Keratinocyte (primary cell): ENCODE results near the gene ADARB2. TPM values are rescaled to one million over a fixed set of nuclear protein-coding genes. Genes with fewer than 3 reads are reported as not detected.

Experiments
- DNase-seq: peaks from one replicate; pipeline ENCODE4 v3.0.0-alpha.2; 2011; ENCODE audit warnings: low read depth, missing footprints, low spot score
- FAIRE-seq: peaks from 2 replicates; lab custom pipeline; 2011; peaks lifted over from hg19 to GRCh38; lab: Jason Lieb, UNC
- H2AFZ ChIP-seq: 2 replicates; pipeline ENCODE4 v1.6.0; 2012; ENCODE audit warnings: low read length, control low read depth, inconsistent platforms; ENCODE audit not compliant: control insufficient read depth
- H3K27ac ChIP-seq: 2 replicates; pipeline ENCODE4 v1.5.1; 2011; ENCODE audit warnings: low read length; ENCODE audit not compliant: control insufficient read depth, insufficient read depth
- H3K27me3 ChIP-seq: 3 replicates; pipeline ENCODE4 v1.6.0; 2011; ENCODE audit warnings: low read length; ENCODE audit not compliant: control insufficient read depth, insufficient read depth; ENCODE audit errors: extremely low read depth
- H3K36me3 ChIP-seq, 2 experiments: 2 replicates in 1 of 2; 3 replicates in 1 of 2; pipeline ENCODE4 v1.5.1; 2011; ENCODE audit warnings: low read length in 2 of 2, mild to moderate bottlenecking in 1 of 2; ENCODE audit not compliant: control insufficient read depth in 2 of 2, insufficient read depth in 2 of 2; ENCODE audit errors: extremely low read depth in 1 of 2
- H3K4me1 ChIP-seq: 3 replicates; pipeline ENCODE4 v1.5.1; 2011; ENCODE audit warnings: low read length; ENCODE audit not compliant: control insufficient read depth, insufficient read depth; ENCODE audit errors: extremely low read depth
- H3K4me2 ChIP-seq: 3 replicates; pipeline ENCODE4 v1.6.0; 2011; ENCODE audit warnings: low read depth, low read length; ENCODE audit not compliant: control insufficient read depth, insufficient read depth; ENCODE audit errors: extremely low read depth
- H3K4me3 ChIP-seq, 3 experiments: fragments of 200-600 bp in 1 of 3; sonication (generic) in 1 of 3; 2 replicates in 2 of 3; 3 replicates in 1 of 3; pipeline ENCODE4 v1.5.1; 2011 to 2016; ENCODE audit warnings: low read length in 3 of 3, mild to moderate bottlenecking in 3 of 3, control low read depth in 2 of 3, inconsistent platforms in 1 of 3, low read depth in 1 of 3, mixed read lengths in 1 of 3, mixed run types in 1 of 3, moderate library complexity in 1 of 3; ENCODE audit not compliant: control insufficient read depth in 2 of 3, insufficient read depth in 2 of 3; ENCODE audit errors: extremely low read depth in 1 of 3
- H3K79me2 ChIP-seq: 2 replicates; pipeline ENCODE4 v1.6.0; 2012; ENCODE audit warnings: low read length; ENCODE audit not compliant: control insufficient read depth, insufficient read depth
- H3K9ac ChIP-seq: 3 replicates; pipeline ENCODE4 v1.6.0; 2011; ENCODE audit warnings: low read length; ENCODE audit not compliant: control insufficient read depth, insufficient read depth; ENCODE audit errors: extremely low read depth
- H3K9me1 ChIP-seq: 3 replicates; pipeline ENCODE4 v1.6.0; 2011; ENCODE audit warnings: low read length; ENCODE audit not compliant: control insufficient read depth, insufficient read depth; ENCODE audit errors: extremely low read depth
- H3K9me3 ChIP-seq: 2 replicates; pipeline ENCODE4 v1.5.1; 2012; ENCODE audit warnings: low read depth, low read length; ENCODE audit not compliant: control insufficient read depth
- H4K20me1 ChIP-seq: 3 replicates; pipeline ENCODE4 v1.6.0; 2011; ENCODE audit warnings: low read length; ENCODE audit not compliant: control insufficient read depth, insufficient read depth; ENCODE audit errors: extremely low read depth
- EZH2 ChIP-seq: IDR thresholded peaks from one replicate; pipeline ENCODE4 v1.6.1; 2012; ENCODE audit warnings: inconsistent platforms, mild to moderate bottlenecking, low read length, moderate library complexity
- dilution Hi-C: fragments of 300-500 bp; cut with MboI; formaldehyde crosslinking; loops from one replicate; pipeline ENCODE4 v1.7.0; 2020; ENCODE audit warnings: low sequenced_read_pairs; ENCODE audit not compliant: extremely low pct_ligation_motif_present
- polyA plus RNA-seq, 5 experiments: library from polyadenylated mRNA; depleted of rRNA in 3 of 5; stranded (reverse) in 3 of 5; stranded (forward) in 1 of 5; unstranded in 1 of 5; fragments of >200 nt; gene quantifications; 1 replicate in 1 of 5; 2 replicates in 3 of 5; 3 replicates in 1 of 5; pipeline versions ENCODE4 v1.2.1 to v1.2.3, GENCODE V29; 2011 to 2012; ENCODE audit warnings: missing spikeins in 2 of 5, low read depth in 1 of 5, low replicate concordance in 1 of 5
- TF ChIP-seq, protein P1 (sequence below), 3 experiments: IDR thresholded peaks in 1 of 3; conservative IDR thresholded peaks in 1 of 3; optimal IDR thresholded peaks in 1 of 3; 2 replicates in 2 of 3; 3 replicates in 1 of 3; pipeline versions ENCODE3 to v1.5.1; 2011; ENCODE audit warnings: low read length in 3 of 3, mild to moderate bottlenecking in 3 of 3, moderate library complexity in 2 of 3, control low read depth in 1 of 3, inconsistent platforms in 1 of 3; ENCODE audit not compliant: insufficient read depth in 2 of 3; ENCODE audit errors: extremely low read depth in 1 of 3

Gene ADARB2
- polyA plus RNA-seq, 1 donor (not counting 4 experiments of a cell fraction or from before 2014, with no cell fraction given): not detected

- TF ChIP-seq, protein P1, sequence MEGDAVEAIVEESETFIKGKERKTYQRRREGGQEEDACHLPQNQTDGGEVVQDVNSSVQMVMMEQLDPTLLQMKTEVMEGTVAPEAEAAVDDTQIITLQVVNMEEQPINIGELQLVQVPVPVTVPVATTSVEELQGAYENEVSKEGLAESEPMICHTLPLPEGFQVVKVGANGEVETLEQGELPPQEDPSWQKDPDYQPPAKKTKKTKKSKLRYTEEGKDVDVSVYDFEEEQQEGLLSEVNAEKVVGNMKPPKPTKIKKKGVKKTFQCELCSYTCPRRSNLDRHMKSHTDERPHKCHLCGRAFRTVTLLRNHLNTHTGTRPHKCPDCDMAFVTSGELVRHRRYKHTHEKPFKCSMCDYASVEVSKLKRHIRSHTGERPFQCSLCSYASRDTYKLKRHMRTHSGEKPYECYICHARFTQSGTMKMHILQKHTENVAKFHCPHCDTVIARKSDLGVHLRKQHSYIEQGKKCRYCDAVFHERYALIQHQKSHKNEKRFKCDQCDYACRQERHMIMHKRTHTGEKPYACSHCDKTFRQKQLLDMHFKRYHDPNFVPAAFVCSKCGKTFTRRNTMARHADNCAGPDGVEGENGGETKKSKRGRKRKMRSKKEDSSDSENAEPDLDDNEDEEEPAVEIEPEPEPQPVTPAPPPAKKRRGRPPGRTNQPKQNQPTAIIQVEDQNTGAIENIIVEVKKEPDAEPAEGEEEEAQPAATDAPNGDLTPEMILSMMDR (optimal IDR thresholded peaks at IDR 0.05 in 1 of 3, IDR thresholded peaks at IDR 0.05 in 1 of 3, conservative IDR thresholded peaks at IDR 0.05 in 1 of 3; ENCODE audit: extremely low read depth in 1 of 3, insufficient read depth in 2 of 3, low read length in 3 of 3): no peak
- TF ChIP-seq EZH2: no peak
- Histone ChIP-seq H3K27ac (no peak overlapping the region), H3K9me3 (no peaks in the 10 kb centered on the region), H3K79me2 (no peaks in the 10 kb centered on the region), H3K4me3 (no peak overlapping the region), H3K9ac (no peak overlapping the region), H3K4me1 (no peaks in the 10 kb centered on the region), H3K36me3 (peaks cover 19 to 22% of the 10 kb centered on the region in 2 experiments), H3K9me1 (no peaks in the 10 kb centered on the region), H3K4me2 (no peak overlapping the region), H3K27me3 (no peaks in the 10 kb centered on the region), H2AFZ (no peak overlapping the region), H4K20me1 (no peaks in the 10 kb centered on the region)
- FAIRE-seq (no peak), DNase-seq (no peak)
- dilution Hi-C loops: no loop called here
These were observed 604.7 kb downstream of the ADARB2 start for GRCh38 chr10:1132584-1132983.

DNA sequence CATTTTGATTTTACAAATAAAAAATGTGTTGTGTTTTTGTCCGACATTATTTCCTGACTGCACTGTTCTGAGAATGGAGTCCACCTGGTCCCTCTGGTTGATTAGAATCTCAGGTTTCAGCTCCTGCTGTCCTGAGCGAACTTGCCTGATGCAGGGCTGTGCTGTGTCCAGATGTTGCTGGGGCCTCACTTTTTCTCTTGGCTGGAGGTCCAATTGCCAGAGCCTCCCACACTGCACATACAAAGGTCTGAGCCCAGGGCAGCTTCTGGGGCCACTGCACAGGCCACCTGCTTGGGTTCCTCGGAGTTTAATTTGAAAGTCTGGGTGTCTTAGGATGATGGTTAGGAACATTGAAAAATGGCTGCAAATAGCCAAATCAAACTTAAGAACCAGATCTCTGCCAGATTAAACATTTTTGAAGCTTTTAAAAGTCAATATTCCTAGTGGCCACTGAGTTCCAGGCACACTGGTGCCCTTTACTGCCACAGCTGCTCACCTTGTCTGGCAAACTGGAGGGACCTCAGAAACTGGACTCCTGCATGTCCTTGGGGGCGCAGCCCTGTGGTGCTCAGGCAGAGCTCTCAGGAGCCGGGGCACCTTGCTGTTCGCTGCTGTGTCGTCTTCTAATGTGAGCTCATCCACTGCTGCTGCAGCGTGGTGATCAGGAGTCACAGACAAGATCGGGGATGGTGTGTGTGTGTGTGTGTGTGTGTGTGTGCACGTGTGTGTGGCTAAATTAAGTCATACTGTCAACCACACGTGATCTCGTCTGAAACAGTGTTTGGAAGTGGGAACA, 606.1 kb downstream of the ADARB2 start:
- Histone ChIP-seq H3K4me3 (no peak overlapping the region), H3K79me2 (no peaks in the 10 kb centered on the region), H3K27ac (no peak overlapping the region), H3K4me1 (no peaks in the 10 kb centered on the region), H3K27me3 (no peaks in the 10 kb centered on the region), H4K20me1 (no peaks in the 10 kb centered on the region), H2AFZ (no peak overlapping the region), H3K9me3 (no peaks in the 10 kb centered on the region), H3K9me1 (no peaks in the 10 kb centered on the region), H3K36me3 (peaks cover 24 to 27% of the 10 kb centered on the region in 2 experiments), H3K9ac (no peak overlapping the region), H3K4me2 (no peak overlapping the region)
- DNase-seq (no peak), FAIRE-seq (no peak)
- dilution Hi-C loops: no loop called here
- TF ChIP-seq, protein P1 (optimal IDR thresholded peaks at IDR 0.05 in 1 of 3, IDR thresholded peaks at IDR 0.05 in 1 of 3, conservative IDR thresholded peaks at IDR 0.05 in 1 of 3; ENCODE audit: extremely low read depth in 1 of 3, insufficient read depth in 2 of 3, low read length in 3 of 3): no peak
- no peak for TF ChIP-seq EZH2
